Muscle of back (tissue), 11 donors: ENCODE measurements around the gene BCAS4. TPM values are rescaled to one million over a fixed set of nuclear protein-coding genes. Genes with fewer than 3 reads are reported as not detected.
"Not testable (repeated sequence)": the region's sequence is repeated elsewhere in the genome, so short reads cannot be mapped to it uniquely, and the experiment has no call there.

Experiments
- DNase-seq, 3 donors: peaks; one replicate each; pipeline versions ENCODE4 v3.0.0 to v3.0.0-alpha.2; 2013
- polyA plus RNA-seq, 10 donors: library from polyadenylated mRNA; unstranded; fragments of 120-200 nt; gene quantifications; one replicate each; pipeline ENCODE4 v1.2.1, GENCODE V29; 2013; ENCODE audit not compliant: insufficient read length in 10 of 10

The BCAS4 gene
- polyA plus RNA-seq, 10 donors, result 1.1 to 4.4 (median 3.1) TPM

DNA sequence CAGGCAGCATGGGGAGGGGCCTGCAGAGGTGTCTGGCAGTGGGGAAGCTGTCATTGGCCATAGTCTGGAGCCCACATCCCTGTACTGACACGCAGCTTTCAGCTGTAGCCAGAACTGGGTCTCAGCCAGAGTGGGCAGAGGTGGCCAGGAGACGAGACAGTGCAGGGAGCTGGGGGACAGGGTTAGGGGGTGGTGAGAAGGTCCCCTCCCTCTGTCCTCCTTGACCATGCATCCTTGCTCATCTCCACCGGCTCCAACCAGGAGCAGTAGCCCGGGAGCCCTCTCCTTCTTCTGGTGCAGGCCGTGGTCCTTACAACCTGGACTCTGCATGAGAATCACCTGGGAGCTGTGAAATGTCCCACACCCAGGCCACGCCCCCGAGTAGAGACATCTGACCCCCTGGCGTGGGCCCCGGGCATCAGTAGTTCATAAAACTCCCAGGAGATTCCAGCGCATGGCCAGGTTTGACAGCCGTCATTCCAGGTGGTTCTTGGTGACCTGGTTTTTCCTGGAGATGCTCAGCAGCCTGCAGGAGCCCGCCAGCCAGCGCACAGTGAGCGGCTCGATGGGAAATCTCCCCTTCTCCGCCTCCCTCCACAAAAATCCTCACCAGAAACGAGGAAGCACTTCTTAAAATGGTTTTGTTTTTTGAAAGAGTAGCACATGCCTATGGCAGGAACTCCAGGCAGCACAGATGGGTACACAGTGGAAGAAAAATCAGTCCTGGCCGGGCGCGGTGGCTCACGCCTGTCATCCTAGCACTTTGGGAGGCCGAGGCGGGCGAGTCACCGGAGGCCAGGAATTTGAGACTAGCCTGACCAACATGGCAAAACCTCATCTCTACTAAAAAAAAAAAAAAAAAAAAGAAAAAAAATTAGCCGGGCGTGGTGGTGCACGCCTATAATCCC, 80.2 kb downstream of the BCAS4 start:
- DNase-seq, result no peak

GRCh38 chr20:50876063-50876685, 81.3 kb downstream of the BCAS4 start:
- DNase-seq, result no peak

DNA sequence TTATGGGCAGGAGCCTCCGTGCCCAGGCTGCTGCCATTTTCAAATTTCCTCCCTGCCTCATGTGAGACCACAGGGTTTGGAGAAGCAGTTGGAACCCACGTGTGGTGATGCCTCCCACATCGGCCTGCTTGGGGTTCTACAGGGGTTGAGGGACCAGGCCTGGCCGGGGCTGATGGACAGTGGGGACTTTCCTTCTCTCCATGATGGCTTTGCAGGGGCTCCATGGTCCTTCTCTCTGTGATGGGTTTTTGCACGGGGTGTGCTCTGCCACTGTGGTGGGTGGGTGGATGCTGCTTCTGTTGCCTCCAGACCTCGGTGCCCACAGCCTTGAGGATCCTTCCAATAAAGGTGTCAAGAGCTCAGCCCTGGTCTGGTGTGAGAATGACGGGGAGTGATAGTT, 82.0 kb downstream of the BCAS4 start:
- no peak for DNase-seq

- DNase-seq, result no peak
Observed at GRCh38 chr20:50877232-50877743, 82.4 kb downstream of the BCAS4 start.

- DNase-seq, result no peak
Observed at GRCh38 chr20:50879649-50880550, 85.0 kb downstream of the BCAS4 start.

DNA sequence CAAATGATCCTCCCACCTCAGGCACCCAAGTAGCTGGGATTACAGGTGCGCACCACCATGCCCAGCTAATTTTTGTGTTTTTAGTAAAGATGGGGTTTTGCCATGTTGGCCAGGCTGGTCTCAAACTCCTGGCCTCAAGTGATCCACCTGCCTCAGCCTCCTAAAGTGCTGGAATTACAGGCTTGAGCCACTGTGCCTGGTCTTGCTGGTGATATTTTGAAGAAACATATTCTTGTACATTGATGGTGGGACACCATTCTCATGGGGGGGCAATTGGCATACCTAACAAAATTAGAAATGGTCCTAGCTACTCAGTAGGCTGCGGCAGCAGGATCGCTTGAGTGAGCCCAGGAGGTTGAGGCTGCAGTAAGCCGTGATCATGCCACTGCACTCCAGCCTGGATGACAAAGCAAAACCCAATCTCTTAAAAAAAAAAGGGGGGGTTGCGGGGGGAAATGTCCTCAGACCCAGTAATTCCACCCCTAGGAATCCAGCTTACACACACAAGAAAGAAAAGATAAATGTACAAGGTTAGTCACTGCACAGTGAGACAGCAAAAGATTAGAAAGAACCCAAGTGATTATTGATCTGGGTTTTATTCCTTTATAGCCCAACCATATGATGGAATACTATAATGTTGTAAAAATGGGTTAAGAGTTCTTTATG, 87.0 kb downstream of the BCAS4 start:
- not testable (repeated sequence) for DNase-seq

DNA sequence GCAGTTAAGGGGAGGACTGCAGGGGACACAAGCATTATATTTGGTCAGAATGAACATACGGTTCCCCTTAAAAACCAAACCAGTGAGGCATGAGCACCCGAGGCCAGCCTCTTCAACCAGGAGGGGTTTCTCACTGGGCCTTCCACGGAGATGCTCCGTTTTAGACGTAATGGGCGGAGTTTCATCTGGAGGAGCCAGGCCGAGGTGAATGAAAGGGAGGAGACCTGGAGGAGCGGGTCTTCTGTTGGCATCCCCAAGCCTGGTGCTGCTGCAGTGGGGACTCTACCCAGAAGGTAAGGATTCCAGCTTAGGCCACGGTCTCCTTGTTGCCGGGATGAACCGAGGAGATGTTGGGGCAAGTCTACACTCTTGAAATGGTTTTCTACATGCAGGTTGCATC, 89.0 kb downstream of the BCAS4 start:
- DNase-seq, result no peak

GRCh38 chr20:50885068-50885467, 90.2 kb downstream of the BCAS4 start:
- no peak for DNase-seq

GRCh38 chr20:50885781-50886180, 90.9 kb downstream of the BCAS4 start:
- no peak for DNase-seq

- no peak for DNase-seq
Observed at GRCh38 chr20:50886184-50886790, 91.4 kb downstream of the BCAS4 start.

DNA sequence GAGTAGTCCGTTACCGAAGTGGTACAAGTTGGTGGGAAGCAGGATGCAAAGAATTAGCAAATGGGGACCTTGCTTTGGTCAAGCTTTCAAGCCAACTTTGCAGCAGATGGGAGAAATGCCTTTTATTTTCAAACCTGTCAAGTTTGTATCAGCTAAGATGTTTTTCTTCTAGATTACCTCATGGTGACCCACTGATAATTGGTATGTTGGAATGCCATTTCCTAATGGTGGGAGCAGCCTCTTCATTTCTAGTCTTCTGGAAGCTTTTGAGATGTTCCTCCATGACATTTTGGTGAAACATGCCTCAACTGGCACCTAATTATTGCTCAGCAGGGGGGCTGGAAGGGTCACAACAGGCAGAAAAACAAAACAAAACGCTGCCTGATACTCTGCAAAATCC, 92.7 kb downstream of the BCAS4 start:
- no peak for DNase-seq

DNA sequence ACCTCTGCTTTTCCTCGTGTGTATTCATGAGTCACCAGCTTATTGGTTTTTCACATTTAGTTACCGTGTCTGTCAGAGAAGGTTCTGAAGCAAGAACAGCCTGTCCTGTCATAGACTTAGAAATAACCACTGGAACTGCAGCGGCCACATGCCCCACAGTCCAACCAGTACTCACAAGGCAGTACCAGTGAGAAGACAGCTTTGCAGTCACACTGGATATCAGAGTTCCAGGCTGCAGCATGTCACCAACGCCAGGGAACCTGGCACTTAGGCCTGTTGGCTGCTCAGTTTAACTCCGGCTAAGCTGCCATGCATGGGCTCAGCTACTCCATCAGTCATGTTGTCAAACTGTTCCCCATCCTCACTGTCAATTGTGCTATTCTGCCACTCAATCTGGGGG, 96.3 kb downstream of the BCAS4 start:
- no peak for DNase-seq

DNA sequence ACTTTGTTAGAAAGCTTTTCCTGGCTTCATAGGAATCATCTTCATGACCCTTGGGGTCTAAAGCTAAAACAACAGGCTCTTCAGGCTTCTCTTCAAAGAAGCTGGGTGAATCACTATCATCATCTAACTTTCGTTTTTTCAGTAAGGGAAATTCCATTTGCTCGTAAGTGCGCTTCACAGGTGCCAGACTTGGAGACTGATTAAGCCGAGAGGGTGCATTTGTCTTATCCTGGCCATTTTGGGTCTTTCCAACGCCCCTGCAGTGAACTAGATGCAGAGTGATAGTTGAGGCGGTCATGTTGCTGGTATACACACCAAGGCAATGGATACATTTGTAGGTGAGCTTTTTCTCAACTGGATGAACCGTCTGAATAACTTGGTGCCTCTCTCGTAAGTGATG, 97.5 kb downstream of the BCAS4 start:
- DNase-seq, result no peak

- no peak for DNase-seq
Observed at GRCh38 chr20:50893620-50894019, 98.8 kb downstream of the BCAS4 start.

DNA sequence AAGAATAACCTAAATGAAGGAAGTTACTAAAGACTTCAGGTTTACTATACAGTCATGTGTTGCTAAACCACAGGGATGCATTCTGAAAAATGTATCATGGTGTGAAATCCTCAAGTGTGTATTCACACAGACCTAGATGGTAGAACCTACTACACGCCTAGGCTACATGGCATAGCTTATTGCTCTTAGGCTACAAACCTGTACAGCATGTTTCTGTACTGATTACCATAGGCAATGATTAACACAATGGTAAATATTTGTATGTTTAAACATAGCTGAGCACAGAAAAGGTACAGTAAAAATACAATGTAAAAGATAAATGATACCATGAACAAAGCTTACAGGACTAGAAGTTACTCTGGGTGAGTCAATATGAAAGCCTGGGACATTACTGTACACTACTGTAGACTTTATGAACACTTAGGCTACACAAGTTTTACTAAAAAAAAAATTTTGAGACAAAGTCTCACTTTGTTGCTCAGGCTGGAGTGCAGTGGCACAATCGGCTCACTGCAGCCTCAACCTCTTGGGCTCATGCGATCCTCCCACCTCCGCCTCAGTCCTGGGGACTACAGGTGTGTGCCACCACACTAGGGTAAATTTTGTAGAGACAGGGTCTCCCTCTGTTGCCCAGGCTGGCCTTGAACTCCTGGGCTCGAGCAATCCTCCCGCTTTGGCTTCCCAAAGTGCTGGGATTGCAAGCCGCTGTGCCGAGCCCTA, 100.4 kb downstream of the BCAS4 start:
- no peak for DNase-seq

GRCh38 chr20:50898475-50898874, 103.6 kb downstream of the BCAS4 start:
- DNase-seq, result no peak

DNA sequence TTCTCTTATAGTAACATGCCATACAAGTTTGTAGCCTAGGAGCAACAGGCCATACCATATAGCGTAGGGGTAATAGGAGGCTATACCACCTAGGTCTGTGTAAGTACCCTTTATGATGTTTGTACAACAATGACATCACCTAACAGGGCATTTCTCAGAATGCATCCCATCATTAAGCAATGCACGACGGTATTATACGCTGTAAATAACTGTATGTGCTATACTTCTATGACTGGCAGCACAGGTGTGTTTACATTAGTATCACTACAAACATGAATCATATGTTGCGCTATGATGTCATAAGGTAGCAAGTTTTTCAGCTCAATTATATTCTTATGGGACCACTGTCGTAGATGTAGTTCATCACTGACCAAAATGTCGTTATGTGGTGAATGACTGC, 105.4 kb downstream of the BCAS4 start:
- DNase-seq, result no peak

DNA sequence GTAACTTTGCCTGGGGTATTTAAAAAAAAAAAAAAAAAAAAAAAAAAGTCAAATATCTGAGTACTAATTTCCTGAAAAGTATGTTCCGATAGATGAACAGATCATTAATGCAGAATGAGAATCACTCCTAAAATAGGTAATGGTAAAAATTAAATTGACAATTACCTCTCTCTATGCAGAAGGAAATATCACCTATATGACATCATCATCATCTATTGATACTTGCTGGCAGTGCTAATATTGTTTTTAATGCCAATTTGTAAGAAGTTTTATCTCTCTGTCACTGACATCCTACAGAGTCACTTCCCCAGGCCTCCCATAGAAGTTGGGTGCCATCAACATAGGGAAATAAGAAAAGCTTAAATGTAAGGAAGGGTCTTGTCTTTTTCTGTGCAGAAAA, 106.4 kb downstream of the BCAS4 start:
- DNase-seq, result no peak

- no peak for DNase-seq
Observed at GRCh38 chr20:50903353-50904051, 108.6 kb downstream of the BCAS4 start.

DNA sequence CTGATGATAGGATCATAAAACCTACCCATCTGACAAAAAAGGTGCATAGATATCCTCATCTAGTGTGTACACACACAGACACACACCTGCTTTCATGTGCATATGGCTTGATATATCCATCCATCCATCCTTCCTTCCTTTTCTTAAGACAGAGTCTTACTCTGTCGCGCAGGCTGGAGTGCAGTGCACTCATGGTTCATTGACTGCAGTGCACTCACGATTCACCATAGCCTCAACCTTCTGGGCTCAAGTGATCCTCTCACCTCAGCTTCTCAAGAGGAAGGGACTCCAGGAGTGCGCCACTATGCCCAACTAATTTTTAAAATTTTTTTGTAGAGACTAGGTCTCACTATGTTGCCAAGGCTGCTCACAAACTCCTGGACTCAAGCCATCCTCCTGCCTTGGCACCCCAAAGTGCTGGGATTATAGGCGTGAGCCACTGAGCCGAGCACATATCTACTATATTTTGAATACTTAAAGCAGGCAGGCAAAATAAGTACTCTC, 109.3 kb downstream of the BCAS4 start:
- DNase-seq, result no peak
